NT2/D1 (cell line): ENCODE data around the gene ABCA7.

Experiments used
- DNase-seq: peaks from one replicate; pipeline ENCODE4 v3.0.0-alpha.2; 2011; ENCODE audit warnings: low read depth, low spot score
- H3K27me3 ChIP-seq: 2 replicates; pipeline ENCODE4 v1.6.0; 2011; ENCODE audit warnings: mild to moderate bottlenecking; ENCODE audit not compliant: insufficient read length, insufficient read depth
- H3K36me3 ChIP-seq: 2 replicates; pipeline ENCODE4 v1.6.1; 2011; ENCODE audit warnings: mild to moderate bottlenecking, low read length, mixed read lengths; ENCODE audit not compliant: insufficient read depth, insufficient read length
- H3K4me1 ChIP-seq: 2 replicates; pipeline ENCODE4 v1.5.1; 2011; ENCODE audit not compliant: insufficient read depth, insufficient read length
- H3K4me3 ChIP-seq: 2 replicates; pipeline ENCODE4 v1.5.1; 2011; ENCODE audit warnings: low read depth; ENCODE audit not compliant: insufficient read length
- H3K9ac ChIP-seq: 2 replicates; pipeline ENCODE4 v1.6.0; 2011; ENCODE audit warnings: low read depth; ENCODE audit not compliant: insufficient read length
- H3K9me3 ChIP-seq: 2 replicates; pipeline ENCODE4 v1.5.1; 2011; ENCODE audit warnings: mild to moderate bottlenecking, low read length; ENCODE audit not compliant: insufficient read depth
- SUZ12 ChIP-seq: IDR thresholded peaks from 2 replicates; pipeline ENCODE4 v1.6.1; 2011; ENCODE audit not compliant: insufficient read length, insufficient read depth; ENCODE audit errors: extremely low read depth
- YY1 ChIP-seq: IDR thresholded peaks from 2 replicates; pipeline ENCODE4 v1.6.1; 2011; ENCODE audit not compliant: insufficient read length, insufficient read depth
- ZNF274 ChIP-seq: IDR thresholded peaks from 2 replicates; pipeline ENCODE4 v1.6.1; 2011; ENCODE audit warnings: mild to moderate bottlenecking, low read depth, low read length

ABCA7 gene

GRCh38 chr19:1039646-1040475, at the start of gene ABCA7:
ABCA7 (plus strand) TSS chr19:1040107; CDS start chr19:1041362, 1,255 bp downstream.
- peak; percentile 98 for DNase-seq
- H3K4me1 ChIP-seq: peaks cover 22% of the 10 kb centered on the region
- peak within 1 kb of the TSS; percentile 93 for H3K9ac ChIP-seq
- TF ChIP-seq YY1 (no peak), ZNF274 (no peak), SUZ12 (no peak)
- H3K4me3 ChIP-seq: peak within 1 kb of the TSS; percentile 89
- no peaks in the 10 kb centered on the region for H3K27me3 ChIP-seq
- H3K9me3 ChIP-seq: no peaks in the 10 kb centered on the region
- H3K36me3 ChIP-seq: peaks cover 47% of the 10 kb centered on the region

GRCh38 chr19:990119-990571, 49.8 kb upstream of the ABCA7 start:
- H3K4me1 ChIP-seq: peaks cover 22% of the 10 kb centered on the region
- H3K9ac ChIP-seq: peak overlapping the region; percentile 50
- H3K27me3 ChIP-seq: no peaks in the 10 kb centered on the region
- H3K4me3 ChIP-seq: no peak overlapping the region
- DNase-seq: no peak
- H3K36me3 ChIP-seq: peaks cover 91% of the 10 kb centered on the region
- H3K9me3 ChIP-seq: no peaks in the 10 kb centered on the region
- TF ChIP-seq YY1 (no peak), SUZ12 (no peak), ZNF274 (no peak)

- Histone ChIP-seq H3K4me1 (peaks cover 18% of the 10 kb centered on the region), H3K9ac (peak overlapping the region; percentile 50), H3K36me3 (peaks cover 91% of the 10 kb centered on the region), H3K27me3 (no peaks in the 10 kb centered on the region), H3K9me3 (no peaks in the 10 kb centered on the region), H3K4me3 (no peak overlapping the region)
- DNase-seq: no peak
- no peak for TF ChIP-seq ZNF274
- no peak for TF ChIP-seq YY1
- TF ChIP-seq SUZ12: no peak
Observed at GRCh38 chr19:990746-991145, 49.2 kb upstream of the ABCA7 start.

GRCh38 chr19:991174-991931, 48.6 kb upstream of the ABCA7 start:
- Histone ChIP-seq H3K36me3 (peaks cover 92% of the 10 kb centered on the region), H3K4me1 (peaks cover 21% of the 10 kb centered on the region), H3K27me3 (no peaks in the 10 kb centered on the region), H3K9me3 (no peaks in the 10 kb centered on the region), H3K9ac (no peak overlapping the region), H3K4me3 (no peak overlapping the region)
- TF ChIP-seq SUZ12 (no peak), YY1 (no peak), ZNF274 (no peak)
- DNase-seq: no peak

GRCh38 chr19:991932-992669, 47.8 kb upstream of the ABCA7 start:
- DNase-seq: no peak
- H3K9me3 ChIP-seq: no peaks in the 10 kb centered on the region
- no peak overlapping the region for H3K4me3 ChIP-seq
- H3K36me3 ChIP-seq: peaks cover 84% of the 10 kb centered on the region
- H3K4me1 ChIP-seq: peaks cover 21% of the 10 kb centered on the region
- no peak overlapping the region for H3K9ac ChIP-seq
- no peaks in the 10 kb centered on the region for H3K27me3 ChIP-seq
- no peak for TF ChIP-seq YY1

- H3K4me3 ChIP-seq: no peak overlapping the region
- TF ChIP-seq ZNF274 (no peak), YY1 (no peak), SUZ12 (no peak)
- H3K36me3 ChIP-seq: peaks cover 79% of the 10 kb centered on the region
- H3K4me1 ChIP-seq: peaks cover 21% of the 10 kb centered on the region
- no peak for DNase-seq
- no peak overlapping the region for H3K9ac ChIP-seq
- no peaks in the 10 kb centered on the region for H3K27me3 ChIP-seq
- no peaks in the 10 kb centered on the region for H3K9me3 ChIP-seq
Observed at GRCh38 chr19:992670-993055, 47.2 kb upstream of the ABCA7 start.
